Urinary bladder (tissue), 4 donors: ENCODE results near the gene PRMT7. TPM values are rescaled to one million over a fixed set of nuclear protein-coding genes. Genes with fewer than 3 reads are reported as not detected.
"Not testable (repeated sequence)": the region's sequence is repeated elsewhere in the genome, so short reads cannot be mapped to it uniquely, and the experiment has no call there.

ENCODE experiments used
- DNase-seq: peaks from one replicate; pipeline ENCODE4 v3.0.0-alpha.2; 2015; ENCODE audit errors: extremely low spot score
- H3K27ac ChIP-seq: one replicate; pipeline ENCODE4 v1.5.1; 2013; ENCODE audit warnings: low read depth, mild to moderate bottlenecking, moderate library complexity
- H3K36me3 ChIP-seq: one replicate; pipeline ENCODE4 v1.6.1; 2013; ENCODE audit warnings: mild to moderate bottlenecking, moderate library complexity; ENCODE audit not compliant: insufficient read depth
- H3K4me1 ChIP-seq: one replicate; pipeline ENCODE4 v1.6.1; 2013; ENCODE audit warnings: mild to moderate bottlenecking, moderate library complexity; ENCODE audit not compliant: insufficient read depth
- H3K4me3 ChIP-seq: one replicate; pipeline ENCODE4 v1.5.1; 2013; ENCODE audit warnings: low read depth, low read length
- WGBS: extraction: QIAGEN DNeasy Blood & Tissue Kit; methylation state at CpG from one replicate; pipeline ENCODE4 v1.1.7; 2013; 5-methylcytosine and 5-hydroxymethylcytosine counted together
- polyA plus RNA-seq: library from polyadenylated mRNA; stranded (reverse); fragments of 200-250 nt; gene quantifications from one replicate; pipeline ENCODE4 v1.2.3, GENCODE V29; 2013
- total RNA-seq: library from RNA; depleted of rRNA; stranded (reverse); fragments of >200 nt; gene quantifications from one replicate; pipeline ENCODE4 v1.2.3, GENCODE V29; 2014
- donor health status: healthy with polysubstance abuse.
- donor health status: healthy.

PRMT7 gene
- total and polyA plus RNA-seq, 2 donors = 38.7 to 53.2 TPM

DNA sequence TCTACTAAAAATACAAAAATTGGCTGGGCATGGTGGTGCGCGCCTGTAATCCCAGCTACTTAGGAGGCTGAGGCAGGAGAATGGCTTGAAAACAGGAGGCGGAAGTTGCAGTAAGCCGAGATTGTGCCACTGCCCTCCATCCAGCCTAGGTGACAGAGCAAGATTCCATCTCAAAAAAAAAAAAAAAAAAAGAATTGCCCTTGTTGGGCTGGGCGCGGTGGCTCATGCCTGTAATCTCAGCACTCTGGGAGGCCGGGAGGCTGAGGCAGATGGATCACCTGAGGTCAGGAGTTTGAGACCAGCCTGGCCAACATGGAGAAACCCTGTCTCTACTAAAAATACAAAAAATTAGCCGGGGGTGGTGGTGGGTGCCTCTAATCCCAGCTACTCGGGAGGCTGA, 22.0 kb upstream of the PRMT7 start:
- not testable (repeated sequence) for H3K27ac ChIP-seq, H3K4me3 ChIP-seq, H3K36me3 ChIP-seq, DNase-seq, H3K4me1 ChIP-seq
- WGBS = 93% methylated on average over 9 of the region's 9 CpGs

DNA sequence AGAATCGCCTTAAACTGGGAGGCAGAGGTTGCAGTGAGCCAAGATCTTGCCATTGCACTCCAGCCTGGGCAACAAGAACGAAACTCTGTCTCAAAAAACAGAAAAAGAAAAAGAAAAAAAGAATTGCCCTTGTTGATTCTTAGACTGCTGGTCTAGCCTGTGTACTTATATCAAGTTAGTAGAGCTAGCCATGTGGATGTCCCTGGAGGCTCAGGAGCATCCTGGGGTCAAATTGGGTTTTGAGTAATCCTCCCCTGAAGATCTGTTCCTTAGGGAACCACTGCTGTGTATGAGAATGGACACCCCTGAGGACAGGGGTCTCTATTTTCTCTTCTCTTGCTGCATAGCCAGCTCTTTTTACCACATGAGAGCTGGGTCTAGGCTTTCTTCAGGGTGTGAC, 21.6 kb upstream of the PRMT7 start:
- H3K27ac ChIP-seq = no peak overlapping the region
- no peak overlapping the region for H3K4me3 ChIP-seq
- no peaks in the 10 kb centered on the region for H3K36me3 ChIP-seq
- 96% methylated on average over 2 of the region's 2 CpGs for WGBS
- H3K4me1 ChIP-seq = no peaks in the 10 kb centered on the region
- no peak for DNase-seq

DNA sequence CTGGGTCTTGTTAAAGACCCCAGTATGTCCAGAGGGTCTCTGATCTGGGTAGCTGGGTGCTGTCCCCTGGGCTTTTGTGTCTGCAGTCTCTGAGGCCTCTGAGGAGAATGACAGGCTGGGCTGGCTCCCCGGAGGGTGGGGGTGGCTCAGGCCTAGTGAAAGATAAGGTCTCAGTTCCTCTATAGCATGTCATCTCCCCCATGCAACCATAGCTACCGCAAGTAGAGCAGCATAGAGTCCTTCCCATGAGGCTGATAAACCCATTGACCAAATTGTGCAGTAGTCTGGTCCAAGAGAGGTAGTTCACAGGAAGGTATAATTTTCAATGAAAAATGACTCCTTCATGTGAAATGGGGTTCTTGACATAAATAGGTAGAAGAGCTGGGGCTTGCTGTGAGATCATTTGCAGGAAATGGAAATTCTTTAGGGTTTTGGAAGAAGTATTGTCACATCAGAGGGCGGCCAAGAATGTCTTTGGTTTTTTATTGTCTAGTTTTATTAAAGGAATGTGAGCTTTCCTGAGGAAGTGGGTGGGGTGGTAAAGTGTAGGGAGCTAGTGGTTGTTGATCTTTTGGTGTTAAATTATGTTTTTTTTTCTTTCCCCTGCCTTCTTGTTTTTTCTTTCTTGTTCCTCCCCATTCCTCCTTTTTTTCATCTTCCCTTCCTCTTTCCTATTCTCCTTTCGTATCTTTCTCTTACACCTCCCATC, 21.0 kb upstream of the PRMT7 start:
- H3K27ac ChIP-seq = no peak overlapping the region
- H3K4me3 ChIP-seq = no peak overlapping the region
- no peaks in the 10 kb centered on the region for H3K36me3 ChIP-seq
- H3K4me1 ChIP-seq = no peaks in the 10 kb centered on the region
- DNase-seq = no peak
- 75% methylated on average over 4 of the region's 4 CpGs for WGBS

DNA sequence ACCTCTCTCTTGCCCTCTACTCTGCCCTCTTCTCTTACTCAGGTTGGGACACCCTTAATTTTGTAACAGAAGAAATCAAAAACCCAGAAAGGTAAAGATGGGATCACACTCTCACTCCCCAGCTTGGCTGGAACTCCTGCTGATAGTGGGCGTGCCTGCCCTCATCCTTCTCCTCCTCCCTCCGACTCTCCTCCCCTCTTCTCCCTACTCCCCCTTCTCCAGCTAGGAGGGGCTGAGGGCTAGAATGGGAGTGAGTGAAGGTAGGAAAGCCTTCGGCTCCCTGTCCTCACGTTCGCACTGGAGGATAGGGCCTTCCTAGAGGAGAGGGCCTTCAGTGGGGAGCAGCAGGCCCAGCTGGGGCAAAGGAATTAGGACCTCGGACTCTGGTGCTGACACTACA, 20.4 kb upstream of the PRMT7 start:
- DNase-seq = no peak
- H3K4me1 ChIP-seq = no peaks in the 10 kb centered on the region
- no peak overlapping the region for H3K27ac ChIP-seq
- WGBS = 66% methylated on average over 6 of the region's 6 CpGs
- H3K36me3 ChIP-seq = no peaks in the 10 kb centered on the region
- no peak overlapping the region for H3K4me3 ChIP-seq

DNA sequence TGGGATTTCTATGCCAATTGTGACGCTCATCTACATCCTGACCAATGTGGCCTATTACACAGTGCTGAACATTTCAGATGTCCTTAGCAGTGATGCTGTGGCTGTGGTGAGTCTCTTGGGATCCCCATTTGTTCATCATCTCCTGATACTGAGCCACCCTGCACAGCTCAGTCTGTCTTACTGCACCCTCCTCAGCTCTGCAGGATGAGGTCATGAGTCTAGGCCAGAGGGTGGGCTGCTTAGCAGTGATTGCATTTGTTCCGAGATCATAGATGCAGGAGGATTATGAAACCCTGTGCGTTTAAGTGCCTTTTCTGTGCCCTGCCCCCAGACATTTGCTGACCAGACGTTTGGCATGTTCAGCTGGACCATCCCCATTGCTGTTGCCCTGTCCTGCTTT, 19.6 kb upstream of the PRMT7 start:
- H3K27ac ChIP-seq = no peak overlapping the region
- H3K4me1 ChIP-seq = no peaks in the 10 kb centered on the region
- WGBS = 85% methylated on average over 4 of the region's 4 CpGs
- DNase-seq = no peak
- H3K36me3 ChIP-seq = no peaks in the 10 kb centered on the region
- H3K4me3 ChIP-seq = no peak overlapping the region

DNA sequence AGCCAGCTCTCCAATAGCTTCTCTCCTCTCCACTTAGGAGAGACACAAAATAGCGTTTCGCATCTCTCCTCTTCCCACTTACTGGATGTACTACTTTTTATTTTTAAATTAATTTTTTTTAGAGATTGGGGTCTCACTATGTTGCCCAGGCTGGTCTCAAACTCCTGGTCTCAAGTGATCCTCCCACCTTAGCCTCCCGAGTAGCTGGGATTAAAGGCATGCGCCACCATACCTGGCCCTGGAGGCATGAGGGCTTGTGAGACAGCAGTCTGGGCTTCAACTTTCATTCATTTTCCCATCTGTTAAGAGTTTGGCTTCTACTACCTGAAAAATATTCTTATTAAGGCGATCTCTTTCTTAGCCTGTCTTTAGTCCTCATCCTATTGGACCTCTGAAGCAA, 18.4 kb upstream of the PRMT7 start:
- Histone ChIP-seq H3K36me3 (no peaks in the 10 kb centered on the region), H3K4me3 (no peak overlapping the region), H3K27ac (no peak overlapping the region), H3K4me1 (no peaks in the 10 kb centered on the region)
- DNase-seq = no peak
- WGBS = 96% methylated on average over 5 of the region's 5 CpGs

DNA sequence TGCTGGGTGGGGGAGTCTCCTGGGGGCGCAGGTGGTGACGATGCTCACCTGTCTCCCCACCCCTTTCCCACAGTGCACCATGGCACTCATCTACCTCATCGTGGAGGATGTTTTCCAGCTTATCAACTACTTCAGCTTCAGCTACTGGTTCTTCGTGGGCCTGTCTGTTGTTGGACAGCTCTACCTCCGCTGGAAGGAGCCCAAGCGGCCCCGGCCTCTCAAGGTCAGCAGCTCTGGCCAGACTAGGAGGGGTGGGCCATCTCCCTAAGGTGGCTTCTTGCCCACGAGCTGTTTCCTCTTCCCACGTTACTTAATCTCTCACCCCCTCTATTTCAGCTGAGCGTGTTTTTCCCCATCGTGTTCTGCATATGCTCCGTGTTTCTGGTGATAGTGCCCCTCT, 14.5 kb upstream of the PRMT7 start:
- WGBS = 80% methylated on average over 12 of the region's 12 CpGs
- no peak for DNase-seq

DNA sequence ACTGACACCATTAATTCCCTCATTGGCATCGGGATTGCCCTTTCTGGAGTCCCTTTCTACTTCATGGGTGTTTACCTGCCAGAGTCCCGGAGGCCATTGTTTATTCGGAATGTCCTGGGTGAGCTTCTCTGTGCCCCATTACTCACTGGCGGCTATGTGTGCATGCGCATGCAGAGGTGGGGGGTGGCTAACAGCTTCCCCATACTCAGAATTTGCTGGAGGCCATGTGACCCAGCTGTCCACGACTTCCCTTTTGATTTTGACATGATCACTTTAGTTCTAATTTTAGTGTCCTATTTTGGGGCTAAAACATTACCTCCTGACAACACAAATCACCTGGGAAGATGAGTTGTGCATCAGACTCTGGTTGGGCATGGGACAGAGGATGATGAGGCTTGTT, 14.1 kb upstream of the PRMT7 start:
- Histone ChIP-seq H3K27ac (no peak overlapping the region), H3K4me3 (no peak overlapping the region), H3K36me3 (no peaks in the 10 kb centered on the region), H3K4me1 (peaks cover 2% of the 10 kb centered on the region)
- WGBS = 85% methylated on average over 6 of the region's 6 CpGs
- DNase-seq = no peak

More for the DNA sequence above, 14.5 kb upstream of the PRMT7 start:
- Histone ChIP-seq H3K36me3 (no peaks in the 10 kb centered on the region), H3K4me3 (no peak overlapping the region), H3K27ac (no peak overlapping the region), H3K4me1 (peaks cover 2% of the 10 kb centered on the region)

DNA sequence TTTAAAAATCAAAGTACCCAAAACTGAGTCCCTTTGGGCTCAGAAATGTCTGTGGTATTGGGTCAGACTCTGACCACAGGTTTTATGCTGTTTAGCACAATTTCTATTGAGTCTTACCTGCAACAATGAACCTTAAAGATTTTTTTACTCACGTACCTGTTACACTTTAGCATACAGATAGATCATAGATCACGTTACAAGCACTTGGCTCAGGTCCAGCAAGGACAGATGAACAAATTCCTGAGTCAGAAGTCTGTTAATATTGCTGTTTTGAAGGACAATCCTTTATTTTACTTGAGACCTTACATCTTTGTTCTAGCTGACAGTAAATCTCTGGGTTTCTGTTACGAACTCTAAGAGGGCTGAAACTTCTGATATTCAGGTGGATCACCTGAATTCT, 12.9 kb upstream of the PRMT7 start:
- no peak for DNase-seq
- peaks cover 2% of the 10 kb centered on the region for H3K4me1 ChIP-seq
- no peaks in the 10 kb centered on the region for H3K36me3 ChIP-seq
- no peak overlapping the region for H3K27ac ChIP-seq
- no peak overlapping the region for H3K4me3 ChIP-seq
- WGBS = 61% methylated on average over 3 of the region's 3 CpGs

DNA sequence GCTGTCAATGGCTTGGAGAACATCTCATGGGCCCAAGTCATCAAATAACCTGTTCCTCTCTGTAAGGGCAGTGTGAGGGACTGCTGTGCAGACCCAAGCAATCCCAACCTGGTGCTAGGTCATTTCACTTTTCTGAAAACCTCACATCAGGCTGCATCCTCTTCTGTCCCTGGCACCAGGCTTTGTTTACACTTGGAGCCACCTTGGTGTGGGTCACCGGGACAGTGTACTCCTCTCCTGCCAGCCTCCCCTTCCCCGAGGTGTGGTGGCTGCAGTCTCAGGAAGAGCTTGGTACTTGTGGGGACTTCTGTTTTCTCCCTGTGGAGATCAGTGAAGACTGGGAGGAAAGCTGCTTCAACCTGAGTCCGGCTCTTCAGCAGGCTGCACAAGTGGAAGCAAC, 12.5 kb upstream of the PRMT7 start:
- no peaks in the 10 kb centered on the region for H3K36me3 ChIP-seq
- DNase-seq = no peak
- H3K27ac ChIP-seq = no peak overlapping the region
- WGBS = 81% methylated on average over 3 of the region's 3 CpGs
- H3K4me1 ChIP-seq = peaks cover 2% of the 10 kb centered on the region
- no peak overlapping the region for H3K4me3 ChIP-seq

DNA sequence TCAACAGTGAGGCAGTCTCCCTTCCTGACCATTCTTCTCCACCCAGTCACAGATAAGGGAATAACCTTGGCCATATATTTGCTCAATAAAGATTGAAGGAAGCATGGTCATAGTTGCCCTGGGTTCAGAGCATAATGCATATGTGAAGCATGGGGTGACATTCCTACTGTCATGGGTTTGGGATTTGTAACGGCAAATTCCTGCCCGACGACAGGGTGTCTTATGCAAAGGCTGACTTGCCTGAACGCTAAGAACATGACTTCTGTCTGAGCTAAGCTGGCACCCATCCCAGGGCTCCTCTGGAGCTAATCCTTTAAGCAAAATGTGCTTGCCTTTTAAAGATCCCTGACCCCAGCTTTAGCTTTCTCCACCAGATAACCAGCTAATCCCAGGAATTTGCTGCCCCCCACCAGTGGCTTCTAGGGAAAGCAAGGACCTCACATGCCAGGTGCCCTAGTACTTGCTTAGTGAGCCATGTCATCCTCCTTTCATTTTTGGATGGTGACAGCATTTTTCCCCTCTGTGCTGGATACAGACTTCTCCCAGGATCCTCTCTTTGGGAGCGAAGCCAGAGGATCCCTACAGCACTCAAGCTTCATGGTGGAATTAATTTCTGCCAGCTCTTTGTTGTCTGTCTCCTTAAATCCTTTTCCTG, 11.8 kb upstream of the PRMT7 start:
- DNase-seq = no peak
- H3K36me3 ChIP-seq = no peaks in the 10 kb centered on the region
- no peak overlapping the region for H3K27ac ChIP-seq
- WGBS = 20% methylated on average over 5 of the region's 5 CpGs
- H3K4me1 ChIP-seq = peaks cover 2% of the 10 kb centered on the region
- H3K4me3 ChIP-seq = no peak overlapping the region

DNA sequence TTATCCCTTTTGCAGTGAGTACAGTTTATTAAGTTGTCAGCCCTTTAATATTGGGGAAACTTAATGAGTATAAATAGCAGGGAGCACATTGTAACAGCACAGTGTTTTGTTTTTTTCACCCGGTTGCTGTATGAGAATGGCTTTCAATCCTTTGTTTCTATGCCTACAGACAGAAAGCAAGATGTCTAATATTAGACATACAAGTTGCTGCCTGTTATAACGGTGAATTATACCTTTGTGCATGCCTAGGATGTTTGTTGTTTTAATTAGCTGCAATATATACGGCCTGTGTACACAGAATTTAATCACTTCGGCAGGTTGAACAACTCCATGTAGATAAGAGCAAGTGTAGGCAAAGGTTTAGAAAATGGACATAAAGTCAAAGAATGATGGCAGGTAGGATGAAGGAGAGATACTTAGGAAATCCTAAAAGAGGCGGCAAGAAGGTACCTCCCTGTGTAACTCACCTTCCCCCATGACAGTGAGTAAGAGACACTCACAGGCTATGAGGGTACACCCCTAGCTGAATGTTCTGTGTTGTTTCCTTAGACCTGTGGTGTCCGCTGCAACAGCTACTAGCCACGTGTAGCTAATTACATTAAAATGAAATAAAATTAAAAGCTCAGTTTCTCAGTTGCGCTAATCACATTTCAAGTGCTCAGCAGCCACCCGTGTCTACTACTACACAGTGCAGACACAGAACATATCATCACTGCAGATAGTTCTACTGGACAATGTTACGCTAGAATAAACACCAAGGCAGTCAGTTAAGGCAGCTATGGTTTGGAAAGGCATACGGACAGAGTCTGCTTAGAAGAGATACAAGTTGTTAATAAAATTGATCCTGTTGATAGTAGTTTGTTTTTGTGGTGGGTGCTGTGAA, 11.0 kb upstream of the PRMT7 start:
- DNase-seq = no peak
- H3K4me1 ChIP-seq = peaks cover 2% of the 10 kb centered on the region
- no peak overlapping the region for H3K4me3 ChIP-seq
- no peaks in the 10 kb centered on the region for H3K36me3 ChIP-seq
- H3K27ac ChIP-seq = no peak overlapping the region
- WGBS = 52% methylated on average over 11 of the region's 11 CpGs

DNA sequence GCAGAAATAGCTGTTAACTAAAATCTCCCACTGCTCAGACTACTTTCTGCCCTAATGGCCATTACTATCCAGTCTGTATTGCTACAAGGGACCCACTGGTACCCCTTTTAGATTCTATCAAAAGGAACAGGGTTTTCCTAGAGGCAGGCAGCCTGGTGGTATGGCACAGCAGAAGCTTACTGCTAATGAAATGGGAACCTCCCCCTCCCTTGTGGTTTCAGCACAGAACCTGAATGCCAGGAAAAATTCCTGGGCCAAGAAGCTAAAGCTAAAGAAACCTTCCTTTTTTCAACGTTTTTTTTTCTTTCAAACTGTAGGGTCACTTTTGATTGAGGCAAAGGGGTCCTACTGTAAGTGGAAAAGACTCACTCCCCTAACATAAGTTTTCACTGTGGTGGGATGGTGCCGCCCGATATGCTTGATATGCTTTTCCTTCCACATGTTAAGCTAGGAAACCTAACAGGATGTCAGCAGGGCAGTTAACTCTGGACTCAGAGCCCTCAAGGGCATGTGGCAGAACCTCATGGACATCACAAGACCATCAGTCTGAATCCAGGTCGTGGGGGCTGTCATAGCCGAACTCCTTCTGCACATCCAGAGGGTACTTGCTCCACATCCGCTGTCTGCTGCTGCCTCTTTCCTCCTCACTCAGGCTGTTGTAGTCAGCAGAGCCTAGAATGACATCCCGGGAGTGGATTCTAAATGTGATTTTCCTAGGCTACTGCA, 9.9 kb upstream of the PRMT7 start:
- no peak overlapping the region for H3K4me3 ChIP-seq
- WGBS = 78% methylated on average over 7 of the region's 7 CpGs
- no peak for DNase-seq
- H3K4me1 ChIP-seq = peaks cover 2% of the 10 kb centered on the region
- H3K27ac ChIP-seq = no peak overlapping the region
- no peaks in the 10 kb centered on the region for H3K36me3 ChIP-seq
